Activated CD4-positive, alpha-beta memory T cell treated with anti-CD3 and anti-CD28 coated beads for 36 hours (primary cell): ENCODE results near the gene DLK2. TPM values are rescaled to one million over a fixed set of nuclear protein-coding genes. Genes with fewer than 3 reads are reported as not detected.
"Not testable (repeated sequence)": the region's sequence is repeated elsewhere in the genome, so short reads cannot be mapped to it uniquely, and the experiment has no call there.

Experiments used
- CTCF ChIA-PET: fragments of 350-600 bp; sonication (Branson Sonifier 250); formaldehyde crosslinking; loops from one replicate; lab custom pipeline; 2021; ENCODE audit warnings: antibody characterized with exemption, inconsistent platforms; lab: Charles Lee
- POLR2A ChIA-PET: fragments of 350-600 bp; sonication (Branson Sonifier 250); formaldehyde crosslinking; loops from one replicate; lab custom pipeline; 2021; ENCODE audit warnings: antibody characterized with exemption; lab: Charles Lee
- DNase-seq: peaks from one replicate; pipeline ENCODE4 v3.0.0-alpha.2; 2020
- H3K27ac Mint-ChIP-seq: one replicate; pipeline ENCODE4 v1.8.0; 2021; ENCODE audit warnings: mixed read lengths
- H3K27me3 Mint-ChIP-seq: one replicate; pipeline ENCODE4 v1.8.0; 2021; ENCODE audit warnings: mixed read lengths
- H3K36me3 Mint-ChIP-seq: one replicate; pipeline ENCODE4 v1.8.0; 2021; ENCODE audit warnings: mixed read lengths
- H3K4me1 Mint-ChIP-seq: one replicate; pipeline ENCODE4 v1.8.0; 2021; ENCODE audit warnings: low read depth, mixed read lengths
- H3K4me3 Mint-ChIP-seq: one replicate; pipeline ENCODE4 v1.8.0; 2021; ENCODE audit warnings: mild to moderate bottlenecking, mixed read lengths
- H3K9me3 Mint-ChIP-seq: one replicate; pipeline ENCODE4 v1.8.0; 2021; ENCODE audit warnings: mixed read lengths
- intact Hi-C: fragments of 100-400 bp; cut with micrococcal nuclease; formaldehyde crosslinking; loops from one replicate; pipeline ENCODE4 v1.15.1; 2023
- microRNA-seq: library from miRNA; unstranded; fragments of <30 nt; microRNA quantifications from one replicate; pipeline ENCODE4 v1.2.0, GENCODE V29; 2022; ENCODE audit warnings: borderline number of aligned reads, borderline microRNAs expressed, borderline replicate concordance
- total RNA-seq, 2 experiments: library from RNA; stranded (reverse); gene quantifications; one replicate each; pipeline ENCODE4 v1.2.3, GENCODE V29; 2021

DLK2 gene
- total RNA-seq, 2 experiments from 2014 or later, result 1.6 TPM

GRCh38 chr6:43416935-43417334 lies 38.4 kb downstream of the DLK2 start:
- Mint-ChIP-seq H3K27me3 (no peaks in the 10 kb centered on the region), H3K27ac (no peak overlapping the region), H3K9me3 (no peaks in the 10 kb centered on the region), H3K4me3 (no peak overlapping the region), H3K36me3 (no peaks in the 10 kb centered on the region), H3K4me1 (no peaks in the 10 kb centered on the region)
- no peak for DNase-seq
- ChIA-PET CTCF (interaction anchor here (0.7 kb wide), 1 partner anchor 37 kb away, joined by 3 read pairs; no protein-coding TSS in a partner anchor), POLR2A (interaction anchor here (0.6 kb wide), 1 partner anchor 25 kb away, joined by 3 read pairs; no protein-coding TSS in a partner anchor)
- intact Hi-C loops, result no loop called here

- POLR2A ChIA-PET, H3K9me3 Mint-ChIP-seq, intact Hi-C loops, H3K27ac Mint-ChIP-seq, H3K4me1 Mint-ChIP-seq, DNase-seq, CTCF ChIA-PET, H3K36me3 Mint-ChIP-seq, H3K27me3 Mint-ChIP-seq, H3K4me3 Mint-ChIP-seq: not testable (repeated sequence)
These were observed 40.1 kb downstream of the DLK2 start for GRCh38 chr6:43415275-43415674.

DNA sequence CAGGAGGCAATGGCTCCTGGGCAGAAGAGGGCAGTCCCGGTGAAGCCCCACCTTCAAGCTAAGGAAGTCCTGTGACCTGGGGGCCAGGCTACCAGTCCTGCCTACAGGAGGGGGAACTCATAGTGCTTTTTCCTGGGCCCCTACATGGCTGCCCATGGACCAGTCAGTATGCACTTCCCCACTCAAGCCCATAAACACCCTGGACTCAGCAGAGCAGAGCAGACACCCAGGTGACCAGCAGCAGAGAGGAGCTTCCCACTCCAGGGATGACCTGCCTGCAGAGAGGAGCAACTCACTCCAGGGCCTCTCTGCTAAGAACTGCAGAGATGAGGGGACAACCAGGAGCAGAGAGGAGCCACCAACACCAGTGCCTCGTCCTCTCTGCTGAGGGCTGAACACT lies 42.3 kb downstream of the DLK2 start:
- POLR2A ChIA-PET, result interaction anchor here (1.1 kb wide), 1 partner anchor 9 kb away, joined by 5 read pairs; no protein-coding TSS in a partner anchor

GRCh38 chr6:43412541-43412940 lies 42.8 kb downstream of the DLK2 start:
- H3K4me3 Mint-ChIP-seq, result no peak overlapping the region
- no peaks in the 10 kb centered on the region for H3K9me3 Mint-ChIP-seq
- no peak overlapping the region for H3K27ac Mint-ChIP-seq
- intact Hi-C loops, result no loop called here
- no peaks in the 10 kb centered on the region for H3K4me1 Mint-ChIP-seq
- ChIA-PET POLR2A (no interaction called here), CTCF (no interaction called here)
- H3K27me3 Mint-ChIP-seq, result no peaks in the 10 kb centered on the region
- no peaks in the 10 kb centered on the region for H3K36me3 Mint-ChIP-seq
- DNase-seq, result no peak

More for the DNA sequence above, 42.3 kb downstream of the DLK2 start:
- Mint-ChIP-seq H3K27ac (no peak overlapping the region), H3K4me3 (no peak overlapping the region), H3K27me3 (no peaks in the 10 kb centered on the region), H3K4me1 (no peaks in the 10 kb centered on the region), H3K36me3 (no peaks in the 10 kb centered on the region), H3K9me3 (no peaks in the 10 kb centered on the region)
- CTCF ChIA-PET, result no interaction called here
- intact Hi-C loops, result no loop called here
- DNase-seq, result no peak

DNA sequence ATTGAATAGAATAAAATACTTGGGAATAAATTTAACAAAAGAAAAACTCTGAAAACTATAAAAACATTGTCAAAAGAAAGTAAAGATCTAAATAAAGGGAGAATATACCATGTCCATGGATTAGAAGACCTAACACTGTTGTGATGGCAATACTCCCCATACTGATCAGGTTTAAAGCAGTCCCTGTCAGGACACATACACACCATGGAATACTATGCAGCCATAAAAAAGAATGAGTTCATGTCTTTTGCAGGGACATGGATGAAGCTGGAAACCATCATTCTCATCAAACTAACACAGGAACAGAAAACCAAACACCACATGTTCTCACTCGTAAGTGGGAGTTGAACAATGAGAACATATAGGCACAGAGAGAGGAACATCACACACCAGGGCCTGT lies 44.6 kb downstream of the DLK2 start:
- POLR2A ChIA-PET, result interaction anchor here (1.1 kb wide), 1 partner anchor 16 kb away, joined by 4 read pairs; the partner anchor contains the start of gene ABCC10
- CTCF ChIA-PET, H3K4me3 Mint-ChIP-seq, DNase-seq, H3K36me3 Mint-ChIP-seq, H3K27ac Mint-ChIP-seq, intact Hi-C loops, H3K27me3 Mint-ChIP-seq, H3K9me3 Mint-ChIP-seq, H3K4me1 Mint-ChIP-seq: not testable (repeated sequence)

GRCh38 chr6:43408259-43408658 lies 47.1 kb downstream of the DLK2 start:
- Mint-ChIP-seq H3K9me3 (no peaks in the 10 kb centered on the region), H3K4me1 (no peaks in the 10 kb centered on the region), H3K27me3 (no peaks in the 10 kb centered on the region), H3K4me3 (no peak overlapping the region), H3K36me3 (no peaks in the 10 kb centered on the region), H3K27ac (no peak overlapping the region)
- ChIA-PET POLR2A (no interaction called here), CTCF (no interaction called here)
- DNase-seq, result no peak
- intact Hi-C loops, result no loop called here

DNA sequence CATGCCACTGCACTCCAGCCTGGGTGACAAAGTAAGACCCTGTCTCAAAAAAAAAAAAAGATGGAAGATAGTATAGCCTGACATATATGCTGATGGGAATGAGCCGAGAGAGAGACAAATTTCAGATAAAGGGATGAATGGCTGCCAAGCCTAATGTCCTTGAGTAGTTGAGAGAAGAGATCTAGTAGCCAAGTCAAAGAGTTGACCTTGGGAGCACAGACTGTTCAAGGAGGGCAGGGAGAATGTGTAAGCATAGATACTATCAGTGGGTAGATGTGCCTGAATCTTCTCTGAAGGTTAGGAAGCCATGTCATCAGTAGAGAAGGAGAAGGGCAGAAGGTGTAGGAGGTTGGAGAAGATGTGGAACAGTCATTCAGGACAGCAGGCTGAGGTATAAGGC lies 48.1 kb downstream of the DLK2 start:
- no peak overlapping the region for H3K27ac Mint-ChIP-seq
- DNase-seq, result no peak
- CTCF ChIA-PET, result no interaction called here
- H3K36me3 Mint-ChIP-seq, result no peaks in the 10 kb centered on the region
- no peaks in the 10 kb centered on the region for H3K27me3 Mint-ChIP-seq
- H3K9me3 Mint-ChIP-seq, result no peaks in the 10 kb centered on the region
- H3K4me3 Mint-ChIP-seq, result no peak overlapping the region
- intact Hi-C loops, result no loop called here
- POLR2A ChIA-PET, result no interaction called here
- no peaks in the 10 kb centered on the region for H3K4me1 Mint-ChIP-seq

- Mint-ChIP-seq H3K9me3 (no peaks in the 10 kb centered on the region), H3K4me3 (no peak overlapping the region), H3K27me3 (no peaks in the 10 kb centered on the region), H3K36me3 (no peaks in the 10 kb centered on the region), H3K4me1 (no peaks in the 10 kb centered on the region), H3K27ac (no peak overlapping the region)
- POLR2A ChIA-PET, result no interaction called here
- CTCF ChIA-PET, result no interaction called here
- intact Hi-C loops, result no loop called here
- DNase-seq, result no peak
These were observed 50.0 kb downstream of the DLK2 start for GRCh38 chr6:43405354-43405753.

- CTCF ChIA-PET, result interaction anchor here (1.3 kb wide), 1 partner anchor 103 kb away, joined by 4 read pairs; no protein-coding TSS in a partner anchor
- H3K9me3 Mint-ChIP-seq, result no peaks in the 10 kb centered on the region
- H3K27ac Mint-ChIP-seq, result no peak overlapping the region
- intact Hi-C loops, result no loop called here
- DNase-seq, result no peak
- H3K27me3 Mint-ChIP-seq, result no peaks in the 10 kb centered on the region
- no peaks in the 10 kb centered on the region for H3K36me3 Mint-ChIP-seq
- H3K4me1 Mint-ChIP-seq, result peaks cover 1% of the 10 kb centered on the region
- POLR2A ChIA-PET, result no interaction called here
- H3K4me3 Mint-ChIP-seq, result no peak overlapping the region
These were observed 52.5 kb downstream of the DLK2 start for GRCh38 chr6:43402820-43403219.

DNA sequence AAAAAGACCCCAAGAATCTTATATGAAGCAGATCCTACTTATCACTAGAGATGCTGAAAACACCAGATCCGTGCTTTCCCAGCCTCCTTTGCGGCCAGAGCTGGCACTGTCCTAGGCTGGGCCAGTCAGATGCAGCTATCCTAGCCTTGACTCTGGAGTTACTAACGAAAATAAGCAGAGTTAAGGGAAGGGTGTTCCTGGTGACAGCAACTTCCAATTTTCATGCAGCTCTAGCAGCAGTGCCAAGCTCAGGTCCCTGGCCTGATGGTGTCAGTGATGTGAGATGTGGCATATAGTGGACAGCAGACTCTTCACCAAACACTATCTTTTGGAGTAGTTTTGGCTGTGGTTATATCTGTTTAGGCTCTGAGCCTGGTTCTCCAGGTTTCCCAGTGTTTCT lies 53.6 kb downstream of the DLK2 start:
- Mint-ChIP-seq H3K27me3 (no peaks in the 10 kb centered on the region), H3K4me1 (peaks cover 2% of the 10 kb centered on the region), H3K36me3 (no peaks in the 10 kb centered on the region), H3K27ac (no peak overlapping the region), H3K9me3 (no peaks in the 10 kb centered on the region), H3K4me3 (no peak overlapping the region)
- POLR2A ChIA-PET, result no interaction called here
- intact Hi-C loops, result no loop called here
- DNase-seq, result no peak
- CTCF ChIA-PET, result no interaction called here

Small RNA genes within 50 kb of the gene (microRNA-seq; reads per million reads assigned to microRNA genes)
- not detected for gene MIR6780B

Other genes with a start within 250 kb of the DLK2 start
- gene DNPH1, start 226.1 kb downstream of the DLK2 start, total RNA-seq, result 10 to 100 TPM; 57.5 to 57.9 TPM
- gene TTBK1, start 212.1 kb downstream of the DLK2 start, total RNA-seq, result under 1 TPM; 0.31 to 0.34 TPM
- not detected for gene SLC22A7, start 157.3 kb downstream of the DLK2 start, total RNA-seq
- gene CRIP3, start 146.7 kb downstream of the DLK2 start, total RNA-seq, result 1 to 10 TPM; 2.0 to 2.9 TPM
- 10 to 100 TPM; 12.1 to 12.7 TPM for gene ZNF318, start 85.9 kb downstream of the DLK2 start, total RNA-seq
- 10 to 100 TPM; 27.2 to 31.9 TPM for gene ABCC10, start 28.0 kb downstream of the DLK2 start, total RNA-seq
- 10 to 100 TPM; 30.5 to 36.2 TPM for gene TJAP1, start 22.0 kb upstream of the DLK2 start, total RNA-seq
- gene LRRC73, start 54.8 kb upstream of the DLK2 start, total RNA-seq, result under 1 TPM in 1 of 2 experiments, not detected in 1; 0.12 TPM
- 10 to 100 TPM; 38.3 to 39.3 TPM for gene YIPF3, start 61.4 kb upstream of the DLK2 start, total RNA-seq
- 10 to 100 TPM; 46.8 to 49.5 TPM for gene POLR1C, start 61.5 kb upstream of the DLK2 start, total RNA-seq
- 10 to 100 TPM; 83.7 to 97.9 TPM for gene XPO5, start 120.5 kb upstream of the DLK2 start, total RNA-seq
- 10 to 100 TPM; 52.1 to 52.5 TPM for gene POLH, start 120.6 kb upstream of the DLK2 start, total RNA-seq
- gene GTPBP2, start 173.7 kb upstream of the DLK2 start, total RNA-seq, result 10 to 100 TPM; 72.6 to 72.8 TPM
- 10 to 100 TPM; 29.1 to 31.6 TPM for gene MAD2L1BP, start 180.3 kb upstream of the DLK2 start, total RNA-seq
- not detected for gene RSPH9, start 189.5 kb upstream of the DLK2 start, total RNA-seq
- 10 to 100 TPM; 46.9 to 50.5 TPM for gene MRPS18A, start 232.2 kb upstream of the DLK2 start, total RNA-seq